Activated CD8-positive, alpha-beta T cell treated with anti-CD3 and anti-CD28 coated beads for 36 hours (primary cell): Measurements from ENCODE around the gene KIF26B. TPM values are rescaled to one million over a fixed set of nuclear protein-coding genes. Genes with fewer than 3 reads are reported as not detected.

Experiments used
- ATAC-seq: fragments of 200-7000 bp; cut with Tn5 transposase; one replicate; pipeline ENCODE4 v1.10.0; 2021; ENCODE audit warnings: mild to moderate bottlenecking, moderate library complexity
- CTCF ChIA-PET: fragments of 350-600 bp; sonication (Branson Sonifier 250); formaldehyde crosslinking; loops from one replicate; lab custom pipeline; 2021; ENCODE audit warnings: antibody characterized with exemption; lab: Charles Lee
- POLR2A ChIA-PET: fragments of 350-600 bp; sonication (Branson Sonifier 250); formaldehyde crosslinking; loops from one replicate; lab custom pipeline; 2021; ENCODE audit warnings: antibody characterized with exemption; lab: Charles Lee
- DNase-seq: peaks from one replicate; pipeline ENCODE4 v3.0.0-alpha.2; 2020
- H3K27ac Mint-ChIP-seq: one replicate; pipeline ENCODE4 v1.8.0; 2021; ENCODE audit warnings: mild to moderate bottlenecking, mixed read lengths
- H3K27me3 Mint-ChIP-seq: one replicate; pipeline ENCODE4 v1.8.0; 2021; ENCODE audit warnings: mixed read lengths
- H3K36me3 Mint-ChIP-seq: one replicate; pipeline ENCODE4 v1.8.0; 2021; ENCODE audit warnings: low read depth, mixed read lengths
- H3K4me1 Mint-ChIP-seq: one replicate; pipeline ENCODE4 v1.8.0; 2021; ENCODE audit warnings: low read depth, mixed read lengths
- H3K4me3 Mint-ChIP-seq: one replicate; pipeline ENCODE4 v1.8.0; 2021; ENCODE audit warnings: mild to moderate bottlenecking, moderate library complexity, mixed read lengths
- H3K9me3 Mint-ChIP-seq: one replicate; pipeline ENCODE4 v1.8.0; 2021; ENCODE audit warnings: mixed read lengths
- intact Hi-C: fragments of 100-400 bp; cut with micrococcal nuclease; formaldehyde crosslinking; loops from one replicate; pipeline ENCODE4 v1.10.0; 2022
- total RNA-seq, 2 experiments: library from RNA; stranded (reverse); gene quantifications; one replicate each; pipeline ENCODE4 v1.2.3, GENCODE V29; 2021
- TF ChIP-seq, protein P1 (sequence below): fragments of 200-600 bp; IDR thresholded peaks from one replicate; pipeline ENCODE4 v1.8.0; 2022; ENCODE audit warnings: antibody characterized with exemption, mild to moderate bottlenecking

KIF26B gene
- total RNA-seq, 2 experiments from 2014 or later = 0.16 TPM

DNA sequence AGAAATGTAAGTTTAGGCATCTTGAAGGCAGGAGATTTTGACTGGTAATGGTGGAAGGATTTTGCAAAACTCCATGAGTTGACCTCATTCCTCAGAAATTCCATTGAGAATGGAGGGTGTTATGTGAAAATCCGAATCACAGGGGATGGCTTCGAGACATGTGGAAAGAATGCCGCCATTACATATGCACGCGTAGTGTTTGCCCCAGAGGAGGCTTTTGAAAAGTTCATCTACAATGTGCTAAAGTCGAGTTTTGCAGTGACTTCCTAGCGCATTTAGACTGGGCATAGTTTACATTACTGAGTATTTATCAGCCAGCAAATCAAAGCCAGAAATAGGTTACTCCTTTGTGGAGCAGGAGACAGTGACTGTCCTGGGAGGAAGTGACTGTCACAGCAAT is 307.4 kb downstream of the KIF26B start:
- no peaks in the 10 kb centered on the region for H3K9me3 Mint-ChIP-seq
- H3K27me3 Mint-ChIP-seq = no peaks in the 10 kb centered on the region
- DNase-seq (no peak), ATAC-seq (no peak)
- H3K36me3 Mint-ChIP-seq = no peaks in the 10 kb centered on the region
- ChIA-PET CTCF (no interaction called here), POLR2A (no interaction called here)
- no peaks in the 10 kb centered on the region for H3K4me1 Mint-ChIP-seq
- intact Hi-C loops = no loop called here
- TF ChIP-seq, protein P1, sequence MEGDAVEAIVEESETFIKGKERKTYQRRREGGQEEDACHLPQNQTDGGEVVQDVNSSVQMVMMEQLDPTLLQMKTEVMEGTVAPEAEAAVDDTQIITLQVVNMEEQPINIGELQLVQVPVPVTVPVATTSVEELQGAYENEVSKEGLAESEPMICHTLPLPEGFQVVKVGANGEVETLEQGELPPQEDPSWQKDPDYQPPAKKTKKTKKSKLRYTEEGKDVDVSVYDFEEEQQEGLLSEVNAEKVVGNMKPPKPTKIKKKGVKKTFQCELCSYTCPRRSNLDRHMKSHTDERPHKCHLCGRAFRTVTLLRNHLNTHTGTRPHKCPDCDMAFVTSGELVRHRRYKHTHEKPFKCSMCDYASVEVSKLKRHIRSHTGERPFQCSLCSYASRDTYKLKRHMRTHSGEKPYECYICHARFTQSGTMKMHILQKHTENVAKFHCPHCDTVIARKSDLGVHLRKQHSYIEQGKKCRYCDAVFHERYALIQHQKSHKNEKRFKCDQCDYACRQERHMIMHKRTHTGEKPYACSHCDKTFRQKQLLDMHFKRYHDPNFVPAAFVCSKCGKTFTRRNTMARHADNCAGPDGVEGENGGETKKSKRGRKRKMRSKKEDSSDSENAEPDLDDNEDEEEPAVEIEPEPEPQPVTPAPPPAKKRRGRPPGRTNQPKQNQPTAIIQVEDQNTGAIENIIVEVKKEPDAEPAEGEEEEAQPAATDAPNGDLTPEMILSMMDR = no peak
- no peak overlapping the region for H3K27ac Mint-ChIP-seq
- no peak overlapping the region for H3K4me3 Mint-ChIP-seq

DNA sequence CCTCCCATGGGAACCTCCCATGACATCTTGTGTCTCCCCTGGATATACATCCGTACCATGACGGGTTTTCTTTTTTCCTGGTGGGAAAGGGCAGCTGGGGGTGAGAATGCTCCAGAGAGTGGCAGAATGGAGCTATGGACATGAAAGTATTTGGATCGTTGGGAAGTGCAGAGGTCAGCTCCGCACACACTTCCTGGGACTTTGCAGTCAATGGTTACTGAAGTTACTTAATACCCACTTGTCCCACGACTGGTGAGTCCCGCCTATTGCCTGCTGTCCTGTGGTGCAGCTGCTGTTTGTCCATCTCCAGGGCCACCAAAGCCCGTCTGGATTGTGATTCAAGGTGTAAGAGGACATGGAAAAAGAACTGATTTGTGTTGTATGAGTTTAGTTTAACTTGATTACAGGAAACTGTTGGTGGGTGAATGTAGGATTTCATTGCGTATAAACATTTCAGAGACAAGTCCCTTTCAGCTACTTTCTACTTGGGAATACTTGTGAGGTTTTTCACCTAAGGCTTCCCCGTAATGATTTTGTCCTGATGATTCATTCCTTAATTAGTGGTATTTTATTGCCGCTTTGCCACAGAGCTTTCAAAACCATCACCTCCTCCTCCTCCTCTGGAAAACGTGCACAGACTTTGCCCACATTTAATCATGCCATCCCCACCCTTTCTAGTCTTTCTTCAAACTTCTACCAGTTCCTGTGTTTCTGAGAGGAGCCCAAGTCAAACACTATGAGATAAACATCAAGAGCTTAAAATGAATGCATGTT is 308.8 kb downstream of the KIF26B start:
- ChIA-PET CTCF (interaction anchor here (0.6 kb wide), 1 partner anchor 346 kb away, joined by 3 read pairs; no protein-coding TSS in a partner anchor), POLR2A (no interaction called here)
- Mint-ChIP-seq H3K27ac (no peak overlapping the region), H3K4me3 (no peak overlapping the region), H3K27me3 (no peaks in the 10 kb centered on the region), H3K36me3 (no peaks in the 10 kb centered on the region), H3K4me1 (no peaks in the 10 kb centered on the region), H3K9me3 (no peaks in the 10 kb centered on the region)
- intact Hi-C loops = no loop called here
- DNase-seq = no peak
- no peak for ATAC-seq
- TF ChIP-seq, protein P1 = no peak

DNA sequence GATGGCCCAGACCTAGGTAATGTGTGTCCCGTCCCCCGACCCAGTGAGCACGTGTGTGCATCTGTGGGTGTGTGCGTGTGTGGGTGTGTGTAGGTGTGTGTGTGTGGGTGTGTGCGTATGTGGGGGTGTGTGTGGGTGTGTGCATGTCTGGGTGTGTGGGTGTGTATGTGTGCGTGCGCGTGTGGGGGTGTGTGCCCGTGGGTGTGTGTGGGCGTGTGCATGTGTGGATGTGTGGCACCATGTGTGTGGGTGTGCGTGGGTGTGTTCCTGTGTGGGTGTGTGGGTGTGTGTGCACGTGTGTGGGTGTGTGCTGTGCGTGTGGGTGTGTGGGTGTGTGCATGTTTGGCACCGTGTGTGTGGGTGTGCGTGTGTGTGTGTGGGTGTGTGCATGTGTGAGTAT is 309.5 kb downstream of the KIF26B start:
- ATAC-seq = no peak
- Mint-ChIP-seq H3K36me3 (no peaks in the 10 kb centered on the region), H3K27me3 (no peaks in the 10 kb centered on the region)

DNA sequence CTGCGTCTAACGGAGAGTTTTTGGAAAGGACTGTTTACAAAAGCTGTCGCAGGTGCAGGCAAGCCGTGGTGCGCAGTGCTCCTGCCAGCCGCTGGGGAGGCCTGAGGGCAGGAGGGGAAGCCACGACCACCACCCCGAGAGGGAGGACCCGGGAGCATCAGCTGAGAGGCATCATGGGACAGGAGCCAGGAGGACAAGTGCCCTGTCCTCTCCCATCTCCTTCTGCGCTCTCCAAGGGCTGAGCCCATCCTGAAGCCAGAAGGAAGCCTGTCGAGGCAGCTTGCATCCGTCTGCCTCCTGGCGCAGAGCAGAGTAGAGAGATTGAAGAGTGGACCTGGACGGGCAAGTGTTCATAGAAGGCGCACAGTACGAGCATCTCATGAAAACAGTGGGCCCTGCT is 310.9 kb downstream of the KIF26B start:
- Mint-ChIP-seq H3K36me3 (no peaks in the 10 kb centered on the region), H3K27ac (no peak overlapping the region), H3K27me3 (no peaks in the 10 kb centered on the region), H3K4me3 (no peak overlapping the region), H3K9me3 (no peaks in the 10 kb centered on the region), H3K4me1 (no peaks in the 10 kb centered on the region)
- TF ChIP-seq, protein P1 = no peak
- CTCF ChIA-PET = no interaction called here
- intact Hi-C loops = no loop called here
- ATAC-seq (no peak), DNase-seq (no peak)
- POLR2A ChIA-PET = no interaction called here

More for the DNA sequence above, 309.5 kb downstream of the KIF26B start:
- CTCF ChIA-PET = no interaction called here
- no peak overlapping the region for H3K27ac Mint-ChIP-seq
- TF ChIP-seq, protein P1 = no peak
- POLR2A ChIA-PET = no interaction called here
- no peaks in the 10 kb centered on the region for H3K9me3 Mint-ChIP-seq
- DNase-seq = no peak
- intact Hi-C loops = no loop called here
- no peak overlapping the region for H3K4me3 Mint-ChIP-seq
- no peaks in the 10 kb centered on the region for H3K4me1 Mint-ChIP-seq

DNA sequence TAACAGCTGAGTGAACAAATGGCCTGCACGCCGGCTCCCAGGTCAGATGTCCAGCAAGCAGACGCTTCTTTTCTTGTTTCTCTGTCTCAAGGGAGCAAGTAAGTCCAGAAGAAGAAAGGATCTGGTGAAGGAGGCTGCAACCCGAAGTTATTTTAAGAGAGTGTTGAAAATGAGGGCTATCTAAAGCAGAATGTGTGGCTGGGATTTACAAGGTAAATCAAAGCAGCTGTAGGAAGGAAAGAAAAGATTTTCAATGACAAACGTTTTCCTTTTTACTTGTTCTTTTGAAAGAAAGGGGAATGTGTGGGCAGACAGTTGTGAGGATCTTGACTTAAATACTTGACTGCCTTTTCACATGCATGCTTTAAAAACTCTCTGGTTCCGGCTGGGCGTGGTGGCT is 311.5 kb downstream of the KIF26B start:
- intact Hi-C loops = no loop called here
- ChIA-PET POLR2A (no interaction called here), CTCF (no interaction called here)
- Mint-ChIP-seq H3K27me3 (no peaks in the 10 kb centered on the region), H3K4me1 (no peaks in the 10 kb centered on the region), H3K4me3 (no peak overlapping the region), H3K9me3 (no peaks in the 10 kb centered on the region), H3K27ac (no peak overlapping the region), H3K36me3 (no peaks in the 10 kb centered on the region)
- ATAC-seq (no peak), DNase-seq (no peak)
- TF ChIP-seq, protein P1 = no peak
